GM18907 (cell line): ENCODE measurements around the gene ASRGL1.
"Not testable (repeated sequence)": the region's sequence is repeated elsewhere in the genome, so short reads cannot be mapped to it uniquely, and the experiment has no call there.

Experiments
- ATAC-seq: cut with Tn5 transposase; IDR thresholded peaks from one replicate; pipeline ENCODE4 v1.9.1; 2021; ENCODE audit warnings: mild to moderate bottlenecking, moderate library complexity; ENCODE audit not compliant: unreplicated experiment

ASRGL1 gene

GRCh38 chr11:62337303-62338181, at the start of gene ASRGL1:
ASRGL1 (plus strand) TSS chr11:62337448; CDS start chr11:62337978, 530 bp downstream.
- ATAC-seq = no peak

GRCh38 chr11:62295504-62295903, 41.7 kb upstream of the ASRGL1 start:
- no peak for ATAC-seq

- ATAC-seq = no peak
Measured at GRCh38 chr11:62298975-62299374, 38.3 kb upstream of the ASRGL1 start, which contains the start of gene SCGB1D4. SCGB1D4 (minus strand) TSS chr11:62299075; CDS start chr11:62299010, 65 bp downstream.

- no peak for ATAC-seq
Measured at GRCh38 chr11:62306227-62306626, 31.0 kb upstream of the ASRGL1 start.

- ATAC-seq = no peak
Measured at GRCh38 chr11:62307950-62308349, 29.3 kb upstream of the ASRGL1 start.

GRCh38 chr11:62309991-62310390, 27.3 kb upstream of the ASRGL1 start:
- ATAC-seq = no peak

- no peak for ATAC-seq
Measured at GRCh38 chr11:62315431-62315830, 21.8 kb upstream of the ASRGL1 start.

GRCh38 chr11:62322524-62322923, 14.7 kb upstream of the ASRGL1 start:
- ATAC-seq = no peak

- no peak for ATAC-seq
Measured at GRCh38 chr11:62324731-62325556, 12.3 kb upstream of the ASRGL1 start.

- not testable (repeated sequence) for ATAC-seq
Measured at GRCh38 chr11:62325781-62326180, 11.5 kb upstream of the ASRGL1 start.

GRCh38 chr11:62326719-62327118, 10.5 kb upstream of the ASRGL1 start:
- ATAC-seq = not testable (repeated sequence)

GRCh38 chr11:62327541-62327940, 9.7 kb upstream of the ASRGL1 start:
- not testable (repeated sequence) for ATAC-seq

GRCh38 chr11:62331264-62331663, 6.0 kb upstream of the ASRGL1 start:
- ATAC-seq = not testable (repeated sequence)

GRCh38 chr11:62333768-62334167, 3.5 kb upstream of the ASRGL1 start:
- ATAC-seq = no peak

GRCh38 chr11:62336949-62337302, 322 bp upstream of the ASRGL1 start:
- ATAC-seq = not testable (repeated sequence)

GRCh38 chr11:62338218-62338617, 970 bp downstream of the ASRGL1 start:
- no peak for ATAC-seq

GRCh38 chr11:62340269-62340901, 3.1 kb downstream of the ASRGL1 start:
- ATAC-seq = no peak

GRCh38 chr11:62341588-62341987, 4.3 kb downstream of the ASRGL1 start:
- no peak for ATAC-seq

GRCh38 chr11:62343646-62344190, 6.5 kb downstream of the ASRGL1 start:
- ATAC-seq = not testable (repeated sequence)

- no peak for ATAC-seq
Measured at GRCh38 chr11:62344210-62344609, 7.0 kb downstream of the ASRGL1 start.

GRCh38 chr11:62345861-62346260, 8.6 kb downstream of the ASRGL1 start:
- ATAC-seq = no peak
